HepG2 (cell line): ENCODE measurements around the gene SLC43A1. TPM values are rescaled to one million over a fixed set of nuclear protein-coding genes. Genes with fewer than 3 reads are reported as not detected.

ENCODE experiments used
- ATAC-seq: fragments of 200-7000 bp; cut with Tn5 transposase; 3 replicates; pipeline ENCODE4 v1.9.1; 2020; ENCODE audit warnings: mild to moderate bottlenecking, moderate library complexity
- BruUV-seq: library from RNA; stranded (reverse); fragments of 400-500 nt; replicated peaks from 2 replicates; lab custom pipeline; 2021; lab: Mats Ljungman, UMichigan
- CTCF ChIA-PET: fragments of 300-600 bp; formaldehyde crosslinking; extraction: SDS; loops from one replicate; lab custom pipeline; 2021; ENCODE audit warnings: low total read pairs, inconsistent platforms, low intra/inter-chr PET ratio; lab: Yijun Ruan, JAX
- POLR2A ChIA-PET: fragments of 350-600 bp; sonication (Branson Sonifier 250); formaldehyde crosslinking; loops from one replicate; lab custom pipeline; 2020; ENCODE audit warnings: antibody characterized with exemption, inconsistent platforms; lab: Yijun Ruan, JAX
- DNase-seq: peaks from one replicate; pipeline ENCODE4 v3.0.0-alpha.2; 2015; ENCODE audit warnings: low spot score
- FAIRE-seq: peaks from 3 replicates; lab custom pipeline; 2011; peaks lifted over from hg19 to GRCh38; lab: Jason Lieb, UNC
- H2AFZ ChIP-seq: one replicate; pipeline ENCODE4 v1.6.1; 2011; ENCODE audit warnings: low read length, inconsistent platforms
- H3K27ac ChIP-seq: fragments of 300-600 bp; 3 replicates; pipeline ENCODE4 v1.8.0; 2011; ENCODE audit warnings: mixed run types, mild to moderate bottlenecking, mixed read lengths, low read length, inconsistent platforms; ENCODE audit not compliant: insufficient read depth; ENCODE audit errors: extremely low read length
- H3K27me3 ChIP-seq, 2 experiments: fragments of 200-600 bp in 1 of 2; 2 replicates in 1 of 2; 3 replicates in 1 of 2; pipeline versions ENCODE4 v1.6.0 to v1.8.0; 2011; ENCODE audit warnings: low read length in 2 of 2, mild to moderate bottlenecking in 2 of 2, moderate library complexity in 2 of 2, inconsistent platforms in 1 of 2; ENCODE audit not compliant: insufficient read depth in 2 of 2, control insufficient read depth in 1 of 2
- H3K36me3 ChIP-seq, 2 experiments: fragments of 200-600 bp in 1 of 2; replicated peaks in 1 of 2; 2 replicates in 1 of 2; 3 replicates in 1 of 2; pipeline versions ENCODE4 v1.5.1 to v1.8.0; 2011; ENCODE audit warnings: low read length in 2 of 2, inconsistent platforms in 1 of 2; ENCODE audit not compliant: insufficient read depth in 2 of 2, control insufficient read depth in 1 of 2
- H3K4me1 ChIP-seq: 2 replicates; pipeline ENCODE4 v1.5.1; 2012; ENCODE audit warnings: low read length, inconsistent platforms; ENCODE audit not compliant: insufficient read depth
- H3K4me2 ChIP-seq: 2 replicates; pipeline ENCODE4 v1.6.0; 2011; ENCODE audit warnings: low read depth, low read length, inconsistent platforms
- H3K4me3 ChIP-seq, 3 experiments: fragments of 200-600 bp in 1 of 3; sonication (generic), shearing (Covaris generic) in 1 of 3; replicated peaks in 1 of 3; 2 replicates each; pipeline ENCODE4 v1.5.1; 2011 to 2016; ENCODE audit warnings: low read length in 3 of 3, inconsistent platforms in 2 of 3, low read depth in 2 of 3, mild to moderate bottlenecking in 2 of 3, control low read depth in 1 of 3, mixed read lengths in 1 of 3; ENCODE audit not compliant: insufficient read depth in 1 of 3
- H3K79me2 ChIP-seq: one replicate; pipeline ENCODE4 v1.6.1; 2011; ENCODE audit warnings: low read length, inconsistent platforms; ENCODE audit not compliant: insufficient read depth
- H3K9ac ChIP-seq: 2 replicates; pipeline ENCODE4 v1.6.0; 2011; ENCODE audit warnings: mild to moderate bottlenecking, low read depth, low read length, inconsistent platforms; ENCODE audit not compliant: insufficient read depth
- H3K9me3 ChIP-seq: 2 replicates; pipeline ENCODE4 v1.5.1; 2012; ENCODE audit warnings: mild to moderate bottlenecking, low read length
- H4K20me1 ChIP-seq: 2 replicates; pipeline ENCODE4 v1.6.0; 2011; ENCODE audit warnings: inconsistent platforms, mild to moderate bottlenecking, low read length, moderate library complexity; ENCODE audit not compliant: insufficient read depth
- CEBPZ ChIP-seq: IDR thresholded peaks from 2 replicates; pipeline ENCODE4 v1.6.1; 2012; ENCODE audit warnings: low read length, improper control_type of control experiment
- CSRNP2 ChIP-seq: sonication (generic); formaldehyde crosslinking; conservative IDR thresholded peaks from 2 replicates; pipeline ENCODE4 v1.8.0; 2022; ENCODE audit warnings: low read depth, missing genetic modification reagents
- MBD4 ChIP-seq: IDR thresholded peaks from 2 replicates; pipeline ENCODE4 v1.6.1; 2012; ENCODE audit warnings: low read length, inconsistent platforms, borderline replicate concordance
- PTBP1 ChIP-seq: fragments of 200-400 bp; formaldehyde crosslinking; IDR thresholded peaks from 2 replicates; pipeline ENCODE4 v1.6.1; 2018; ENCODE audit warnings: low read length, low read depth; ENCODE audit not compliant: poor library complexity, severe bottlenecking
- SATB2 ChIP-seq: sonication (generic); formaldehyde crosslinking; IDR thresholded peaks from 2 replicates; pipeline ENCODE4 v1.5.0; 2020; ENCODE audit warnings: missing genetic modification reagents
- TGIF2 ChIP-seq: IDR thresholded peaks from 2 replicates; pipeline ENCODE4 v1.6.1; 2016; ENCODE audit warnings: control low read depth, missing compliant biosample characterization
- TRIM22 ChIP-seq: fragments of 450-650 bp; IDR thresholded peaks from 2 replicates; pipeline ENCODE4 v1.6.1; 2017
- ZNF639 ChIP-seq: conservative IDR thresholded peaks from 2 replicates; pipeline ENCODE4 v1.6.1; 2018; ENCODE audit warnings: missing genetic modification reagents
- ZNF75D ChIP-seq: sonication (generic); formaldehyde crosslinking; IDR thresholded peaks from 2 replicates; pipeline ENCODE4 v1.8.1; 2023; ENCODE audit warnings: missing genetic modification reagents, mild to moderate bottlenecking, borderline replicate concordance
- WGBS: methylation state at CpG from one replicate; pipeline ENCODE4 v1.1.6; 2017; ENCODE audit warnings: low lambda C conversion rate; 5-methylcytosine and 5-hydroxymethylcytosine counted together
- in situ Hi-C: cut with HindIII; loops from 2 replicates; pipeline ENCODE4 v1.10.0; 2017; ENCODE audit warnings: low pct_unique_long_range_greater_than_20kb; ENCODE audit not compliant: extremely low pct_ligation_motif_present
- intact Hi-C: fragments of 100-400 bp; cut with micrococcal nuclease; formaldehyde crosslinking; loops from one replicate; pipeline ENCODE4 v1.10.0; 2022; ENCODE audit not compliant: unreplicated experiment
- polyA plus RNA-seq, 8 experiments: library from polyadenylated mRNA; depleted of rRNA in 3 of 8; stranded (reverse) in 7 of 8; unstranded in 1 of 8; fragments of >200 nt; fragmentation: Illumina TruSeq in 4 of 8; extraction: Trizol in 4 of 8; gene quantifications; 2 replicates each; pipeline versions ENCODE4 v1.2.1 to v1.2.3, GENCODE V29; 2011 to 2016; ENCODE audit warnings: low read depth in 4 of 8, missing spikeins in 1 of 8, mixed read lengths in 1 of 8; ENCODE audit not compliant: insufficient read depth in 1 of 8
- total RNA-seq, 5 experiments: library from RNA; depleted of rRNA; stranded (reverse); fragments of >200 nt; fragmentation: Illumina TruSeq; extraction: Trizol; gene quantifications; 2 replicates each; pipeline ENCODE4 v1.2.3, GENCODE V29; 2016; ENCODE audit warnings: low read depth in 1 of 5

The SLC43A1 gene
- total and polyA plus RNA-seq, 2 of the 13 experiments (the other 11 are each of a cell fraction or from before 2014, with no cell fraction given), result 72.3 to 87.6 TPM

- no peak for TF ChIP-seq CEBPZ
- no peak for TF ChIP-seq PTBP1
- TF ChIP-seq CSRNP2, result no peak
- no peak for TF ChIP-seq SATB2 (CRISPR knock-in tag)
- no peak for TF ChIP-seq TRIM22
- no peak for TF ChIP-seq TGIF2 (CRISPR knock-in tag)
- TF ChIP-seq MBD4, result no peak
- TF ChIP-seq ZNF639 (CRISPR knock-in tag), result no peak
- TF ChIP-seq ZNF75D (CRISPR knock-in tag), result no peak
- TF ChIP-seq, all 625 proteins: peak for 0
- ChIA-PET CTCF (interaction anchor here (1.1 to 1.4 kb wide), 2 partner anchors 94 to 98 kb away, joined by 3 to 7 read pairs; no protein-coding TSS in a partner anchor), POLR2A (no interaction called here)
- ATAC-seq (no peak), DNase-seq (no peak), FAIRE-seq (no peak)
- Histone ChIP-seq H4K20me1 (no peaks in the 10 kb centered on the region), H3K27me3 (peaks cover 0 to 4% of the 10 kb centered on the region in 2 experiments; a peak in 2 of 5 replicates), H3K27ac (no peak overlapping the region), H3K9ac (no peak overlapping the region), H3K79me2 (no peaks in the 10 kb centered on the region), H3K4me2 (no peak overlapping the region), H3K4me3 (no peak overlapping the region), H3K36me3 (0 out of 5 replicates have a peak, but pooled peaks cover 1 to 8% of the 10 kb centered on the region in 2 experiments), H3K4me1 (peaks cover 40% of the 10 kb centered on the region), H2AFZ (no peak overlapping the region), H3K9me3 (no peaks in the 10 kb centered on the region)
- in situ Hi-C loops (no loop called here), intact Hi-C loops (no loop called here)
- no TSS peak for BruUV-seq
- 57% methylated on average over 6 of the region's 6 CpGs for WGBS
Measured at GRCh38 chr11:57547854-57548377, 32.4 kb upstream of the SLC43A1 start.
